HEK293T (cell line): ENCODE results near the gene PLBD2.

Source experiments
- FOXK2 ChIP-seq: fragments of 450-650 bp; IDR thresholded peaks from 2 replicates; pipeline ENCODE4 v1.6.1; 2016; ENCODE audit warnings: mild to moderate bottlenecking
- FOXM1 ChIP-seq: fragments of 450-650 bp; IDR thresholded peaks from 2 replicates; pipeline ENCODE4 v1.6.1; 2017; ENCODE audit warnings: mild to moderate bottlenecking, borderline replicate concordance

DNA sequence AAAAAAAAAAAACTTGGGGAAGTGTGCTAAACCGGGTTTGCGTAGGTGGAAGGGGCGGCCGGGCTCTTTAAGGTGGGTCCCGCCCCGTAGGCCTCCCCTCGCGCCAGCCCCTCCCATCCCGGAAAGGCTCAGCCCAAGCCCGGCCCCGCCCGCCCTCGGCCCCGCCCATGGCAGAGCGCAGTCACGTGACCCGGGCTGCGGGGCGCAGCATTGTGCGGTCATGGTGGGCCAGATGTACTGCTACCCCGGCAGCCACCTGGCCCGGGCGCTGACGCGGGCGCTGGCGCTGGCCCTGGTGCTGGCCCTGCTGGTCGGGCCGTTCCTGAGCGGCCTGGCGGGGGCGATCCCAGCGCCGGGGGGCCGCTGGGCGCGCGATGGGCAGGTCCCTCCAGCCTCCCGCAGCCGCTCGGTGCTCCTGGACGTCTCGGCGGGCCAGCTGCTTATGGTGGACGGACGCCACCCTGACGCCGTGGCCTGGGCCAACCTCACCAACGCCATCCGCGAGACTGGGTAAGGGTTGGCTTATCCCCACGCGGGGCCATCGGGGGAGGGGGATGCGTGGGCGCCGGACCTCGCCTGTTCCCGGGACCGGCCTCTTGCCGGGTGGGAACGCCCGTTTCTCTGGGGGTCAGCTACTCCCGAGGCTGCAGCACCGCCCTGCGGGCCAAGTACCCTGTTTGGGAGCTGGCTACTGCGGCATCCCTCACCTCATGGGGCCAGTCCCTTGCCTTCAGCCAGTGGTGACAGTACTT is at the start of gene PLBD2:
- no peak for TF ChIP-seq FOXM1
- no peak for TF ChIP-seq FOXK2
